Endothelial cell of umbilical vein (primary cell): ENCODE results near the gene CTDSP1. TPM values are rescaled to one million over a fixed set of nuclear protein-coding genes. Genes with fewer than 3 reads are reported as not detected.

Experiments used
- BruUV-seq: library from RNA; stranded (reverse); fragments of 400-500 nt; replicated peaks from 2 replicates; lab custom pipeline; 2021; lab: Mats Ljungman, UMichigan
- CTCF ChIA-PET: fragments of 300-600, 350-600 bp; sonication (Branson Sonifier 250); formaldehyde crosslinking; loops from one replicate; lab custom pipeline; 2021; ENCODE audit warnings: antibody characterized with exemption, inconsistent platforms; lab: Charles Lee
- POLR2A ChIA-PET: fragments of 300-600, 350-600 bp; sonication (Branson Sonifier 250); formaldehyde crosslinking; loops from one replicate; lab custom pipeline; 2021; ENCODE audit warnings: antibody characterized with exemption, inconsistent platforms; lab: Charles Lee
- DNase-seq: peaks from one replicate; pipeline ENCODE4 v3.0.0-alpha.2; 2011; ENCODE audit warnings: low read depth, low spot score
- FAIRE-seq: peaks from 2 replicates; lab custom pipeline; 2011; peaks lifted over from hg19 to GRCh38; lab: Jason Lieb, UNC
- H2AFZ ChIP-seq: 2 replicates; pipeline ENCODE4 v1.6.0; 2012; ENCODE audit warnings: low read depth, low read length, control low read depth, inconsistent platforms
- H3K27ac ChIP-seq: 2 replicates; pipeline ENCODE4 v1.5.1; 2011; ENCODE audit warnings: low read depth, mild to moderate bottlenecking, control low read depth, low read length, moderate library complexity; ENCODE audit not compliant: insufficient read depth
- H3K27me3 ChIP-seq, 2 experiments: 2 replicates each; pipeline versions ENCODE4 v1.6.0 to v1.6.1; 2011; ENCODE audit warnings: low read length in 2 of 2, mixed read lengths in 1 of 2; ENCODE audit not compliant: control insufficient read depth in 2 of 2, insufficient read depth in 2 of 2
- H3K36me3 ChIP-seq, 2 experiments: 2 replicates in 1 of 2; 3 replicates in 1 of 2; pipeline ENCODE4 v1.5.1; 2011; ENCODE audit warnings: low read length in 2 of 2, mild to moderate bottlenecking in 1 of 2, moderate library complexity in 1 of 2; ENCODE audit not compliant: control insufficient read depth in 2 of 2, insufficient read depth in 2 of 2; ENCODE audit errors: extremely low read depth in 1 of 2
- H3K4me1 ChIP-seq: 3 replicates; pipeline ENCODE4 v1.5.1; 2011; ENCODE audit warnings: mild to moderate bottlenecking, low read length; ENCODE audit not compliant: control insufficient read depth, insufficient read depth; ENCODE audit errors: extremely low read depth
- H3K4me2 ChIP-seq: 2 replicates; pipeline ENCODE4 v1.6.1; 2011; ENCODE audit warnings: low read length, control low read depth, mixed read lengths; ENCODE audit not compliant: insufficient read depth
- H3K4me3 ChIP-seq, 3 experiments: fragments of 200-600 bp in 1 of 3; sonication (generic), shearing (Covaris generic) in 1 of 3; replicated peaks in 1 of 3; 2 replicates each; pipeline ENCODE4 v1.5.1; 2011 to 2016; ENCODE audit warnings: control low read depth in 3 of 3, low read length in 3 of 3, mild to moderate bottlenecking in 2 of 3, inconsistent platforms in 1 of 3, low read depth in 1 of 3, moderate library complexity in 1 of 3; ENCODE audit not compliant: insufficient read depth in 1 of 3
- H3K79me2 ChIP-seq: 2 replicates; pipeline ENCODE4 v1.6.0; 2012; ENCODE audit warnings: low read length, inconsistent platforms; ENCODE audit not compliant: control insufficient read depth, insufficient read depth
- H3K9ac ChIP-seq: replicated peaks from 2 replicates; pipeline ENCODE3; 2011; ENCODE audit warnings: low read length, control low read depth; ENCODE audit not compliant: insufficient read depth; ENCODE audit errors: extremely low read depth
- H3K9me1 ChIP-seq: replicated peaks from 3 replicates; pipeline ENCODE4 v1.6.0; 2011; ENCODE audit warnings: mild to moderate bottlenecking, low read length; ENCODE audit not compliant: control insufficient read depth, insufficient read depth; ENCODE audit errors: extremely low read depth
- H3K9me3 ChIP-seq: replicated peaks from 2 replicates; pipeline ENCODE4 v1.5.1; 2012; ENCODE audit warnings: low read length, inconsistent platforms; ENCODE audit not compliant: control insufficient read depth, insufficient read depth
- H4K20me1 ChIP-seq: replicated peaks from 2 replicates; pipeline ENCODE3; 2011; ENCODE audit warnings: mild to moderate bottlenecking, low read length; ENCODE audit not compliant: control insufficient read depth, insufficient read depth; ENCODE audit errors: extremely low read depth
- CTCF ChIP-seq, 2 donors: IDR thresholded peaks; 1 replicate in 1 of 2; 2 replicates in 1 of 2; pipeline ENCODE4 v1.5.1; 2011; ENCODE audit warnings: low read length in 2 of 2, mild to moderate bottlenecking in 2 of 2, moderate library complexity in 2 of 2, control low read depth in 1 of 2, inconsistent platforms in 1 of 2, low read depth in 1 of 2; ENCODE audit not compliant: insufficient read depth in 1 of 2; ENCODE audit errors: extremely low read depth in 1 of 2
- FOS ChIP-seq: IDR thresholded peaks from 2 replicates; pipeline ENCODE4 v1.6.1; 2011; ENCODE audit warnings: mild to moderate bottlenecking, low read length, moderate library complexity, borderline replicate concordance; ENCODE audit not compliant: insufficient read depth
- GATA2 ChIP-seq: IDR thresholded peaks from 2 replicates; pipeline ENCODE4 v1.7.0; 2011; ENCODE audit warnings: low read depth, mild to moderate bottlenecking, moderate library complexity, mixed read lengths, low read length; ENCODE audit not compliant: insufficient read length, insufficient read depth
- JUN ChIP-seq: IDR thresholded peaks from 2 replicates; pipeline ENCODE4 v1.6.1; 2011; ENCODE audit warnings: borderline replicate concordance, low read depth; ENCODE audit not compliant: insufficient read length, insufficient read depth
- POLR2A ChIP-seq: IDR thresholded peaks from 2 replicates; pipeline ENCODE4 v1.6.1; 2012; ENCODE audit warnings: low read depth, mild to moderate bottlenecking, control low read depth, low read length
- POLR2AphosphoS5 ChIP-seq: IDR thresholded peaks from 2 replicates; pipeline ENCODE4 v1.6.1; 2012; ENCODE audit warnings: low read depth, mild to moderate bottlenecking, control low read depth, low read length, moderate library complexity; ENCODE audit not compliant: insufficient read depth
- dilution Hi-C: fragments of 300-500 bp; cut with MboI; formaldehyde crosslinking; loops from one replicate; pipeline ENCODE4 v1.15.0; 2019; ENCODE audit warnings: low sequenced_read_pairs; ENCODE audit not compliant: extremely low pct_ligation_motif_present
- intact Hi-C: fragments of 100-400 bp; cut with micrococcal nuclease; formaldehyde crosslinking; loops from one replicate; pipeline ENCODE4 v1.10.0; 2022
- microRNA counts: library from miRNA; unstranded; fragments of <30 nt; microRNA quantifications from one replicate; lab custom pipeline; 2016
- microRNA-seq: library from miRNA; unstranded; fragments of <30 nt; microRNA quantifications from one replicate; pipeline ENCODE4 v1.2.0, GENCODE V29; 2021; ENCODE audit warnings: borderline number of aligned reads, borderline replicate concordance
- polyA plus RNA-seq, 4 experiments: library from polyadenylated mRNA; depleted of rRNA in 3 of 4; stranded (reverse) in 3 of 4; unstranded in 1 of 4; fragments of >200 nt; gene quantifications; 2 replicates each; pipeline versions ENCODE4 v1.2.1 to v1.2.3, GENCODE V29; 2011 to 2012; ENCODE audit warnings: missing spikeins in 1 of 4
- small RNA-seq: library from RNA; depleted of rRNA; stranded (forward); fragments of <200 nt; gene quantifications from one replicate; pipeline ENCODE3, GENCODE V24; 2012; ENCODE audit warnings: low replicate concordance, low read depth; ENCODE audit not compliant: insufficient read depth, insufficient read length
- total RNA-seq: library from RNA; stranded (reverse); gene quantifications from 2 replicates; pipeline ENCODE4 v1.2.3, GENCODE V29; 2021

Gene CTDSP1
- total and polyA plus RNA-seq, 2 donors (not counting 3 experiments of a cell fraction or from before 2014, with no cell fraction given): 86.1 to 112 TPM

- no TSS peak for BruUV-seq
- dilution Hi-C loops: no loop called here
Observed at GRCh38 chr2:218452079-218452478, 52.4 kb downstream of the CTDSP1 start.

More at GRCh38 chr2:218452079-218452478, 52.4 kb downstream of the CTDSP1 start:
- no peaks in the 10 kb centered on the region for H4K20me1 ChIP-seq
- H3K4me2 ChIP-seq: peak overlapping the region; percentile 12
- H3K9ac ChIP-seq: no peak overlapping the region
- no peaks in the 10 kb centered on the region for H3K27me3 ChIP-seq
- peaks cover 20% of the 10 kb centered on the region for H3K4me1 ChIP-seq
- FAIRE-seq (no peak), DNase-seq (no peak)
- POLR2A ChIA-PET: no interaction called here
- CTCF ChIA-PET: interaction anchor here (1.1 kb wide), 1 partner anchor 45 kb away, joined by 3 read pairs; no protein-coding TSS in a partner anchor
- H3K9me1 ChIP-seq: no peaks in the 10 kb centered on the region
- peaks cover 2% of the 10 kb centered on the region in 2 experiments for H3K36me3 ChIP-seq
- TF ChIP-seq CTCF (IDR thresholded peaks at IDR 0.05; ENCODE audit: extremely low read depth in 1 of 2, insufficient read depth in 1 of 2, low read depth in 1 of 2, low read length in 2 of 2): no peak
- TF ChIP-seq FOS: no peak
- TF ChIP-seq JUN: no peak
- no peak for TF ChIP-seq POLR2A
- TF ChIP-seq GATA2: no peak
- TF ChIP-seq POLR2AphosphoS5: no peak
- H3K9me3 ChIP-seq: no peaks in the 10 kb centered on the region
- no peak overlapping the region for H3K27ac ChIP-seq
- no peaks in the 10 kb centered on the region for H3K79me2 ChIP-seq
- H3K4me3 ChIP-seq: no peak overlapping the region
- intact Hi-C loops: no loop called here
- no peak overlapping the region for H2AFZ ChIP-seq

MicroRNAs encoded within 50 kb of the gene (microRNA counts, 767-probe panel; counts per million panel counts)
- 723 counts per million, percentile 96 among the panel's probes with 10 or more counts for microRNA hsa-miR-26b-5p (lab: Ali Mortazavi, UCI)

Small RNA genes within 50 kb of the gene (microRNA-seq; reads per million reads assigned to microRNA genes)
- 7,887 reads per million, percentile 97 among the genes with 10 or more reads in this experiment for gene MIR26B

Small RNA genes within 50 kb of the gene (small RNA-seq; reads per million reads assigned to genes)
- gene MIR26B: 398 reads per million, percentile 99 among the genes with 10 or more reads in this experiment

Other genes starting within 250 kb of the CTDSP1 start
- not detected in 2 replicates for gene CXCR1, start 232.9 kb upstream of the CTDSP1 start, total RNA-seq
- gene CXCR1, start 232.9 kb upstream of the CTDSP1 start, polyA plus RNA-seq: not detected in 2 replicates
- 455 and 483 TPM in 2 replicates for gene ARPC2, start 182.7 kb upstream of the CTDSP1 start, total RNA-seq
- 417 and 433 TPM in 2 replicates for gene ARPC2, start 182.7 kb upstream of the CTDSP1 start, polyA plus RNA-seq
- 0.60 and 0.75 TPM in 2 replicates for gene GPBAR1, start 138.9 kb upstream of the CTDSP1 start, total RNA-seq
- gene GPBAR1, start 138.9 kb upstream of the CTDSP1 start, polyA plus RNA-seq: 0.14 TPM in 2 replicates
- gene AAMP, start 129.7 kb upstream of the CTDSP1 start, total RNA-seq: 59.7 and 69.3 TPM in 2 replicates
- gene AAMP, start 129.7 kb upstream of the CTDSP1 start, polyA plus RNA-seq: 84.4 and 99.0 TPM in 2 replicates
- gene PNKD, start 129.3 kb upstream of the CTDSP1 start, total RNA-seq: 56.1 and 56.6 TPM in 2 replicates
- gene PNKD, start 129.3 kb upstream of the CTDSP1 start, polyA plus RNA-seq: 88.3 and 98.9 TPM in 2 replicates
- 141 and 159 TPM in 2 replicates for gene TMBIM1, start 107.4 kb upstream of the CTDSP1 start, total RNA-seq
- 229 and 243 TPM in 2 replicates for gene TMBIM1, start 107.4 kb upstream of the CTDSP1 start, polyA plus RNA-seq
- gene CATIP, start 43.0 kb upstream of the CTDSP1 start, total RNA-seq: not detected in 2 replicates
- not detected in 2 replicates for gene CATIP, start 43.0 kb upstream of the CTDSP1 start, polyA plus RNA-seq
- gene SLC11A1, start 17.6 kb upstream of the CTDSP1 start, total RNA-seq: not detected in 2 replicates
- 0.03 and 0.08 TPM in 2 replicates for gene SLC11A1, start 17.6 kb upstream of the CTDSP1 start, polyA plus RNA-seq
- gene VIL1, start 19.3 kb downstream of the CTDSP1 start, total RNA-seq: not detected in 2 replicates
- not detected in 2 replicates for gene VIL1, start 19.3 kb downstream of the CTDSP1 start, polyA plus RNA-seq
- gene USP37, start 168.5 kb downstream of the CTDSP1 start, total RNA-seq: 13.1 and 14.4 TPM in 2 replicates
- gene USP37, start 168.5 kb downstream of the CTDSP1 start, polyA plus RNA-seq: 1.3 and 1.9 TPM in 2 replicates
- gene CNOT9, start 169.0 kb downstream of the CTDSP1 start, total RNA-seq: 63.2 and 68.9 TPM in 2 replicates
- 53.2 and 57.3 TPM in 2 replicates for gene CNOT9, start 169.0 kb downstream of the CTDSP1 start, polyA plus RNA-seq
- 1.4 and 3.1 TPM in 2 replicates for gene PLCD4, start 208.0 kb downstream of the CTDSP1 start, total RNA-seq
- 2.2 and 2.3 TPM in 2 replicates for gene PLCD4, start 208.0 kb downstream of the CTDSP1 start, polyA plus RNA-seq